Caco-2 (cell line): Measurements from ENCODE around the gene LENG8. TPM values are rescaled to one million over a fixed set of nuclear protein-coding genes. Genes with fewer than 3 reads are reported as not detected.
"Not testable (repeated sequence)": the region's sequence is repeated elsewhere in the genome, so short reads cannot be mapped to it uniquely, and the experiment has no call there.

Source experiments
- BruUV-seq: library from RNA; stranded (reverse); fragments of 400-500 nt; replicated peaks from 2 replicates; lab custom pipeline; 2021; lab: Mats Ljungman, UMichigan
- CTCF ChIA-PET: fragments of 300-600 bp; sonication (Branson Sonifier 250); formaldehyde crosslinking; loops from one replicate; lab custom pipeline; 2022; ENCODE audit warnings: antibody characterized with exemption; lab: Charles Lee
- POLR2A ChIA-PET: fragments of 300-600 bp; sonication (Branson Sonifier 250); formaldehyde crosslinking; loops from one replicate; lab custom pipeline; 2022; ENCODE audit warnings: antibody characterized with exemption; lab: Charles Lee
- DNase-seq, 2 experiments: peaks; one replicate each; pipeline versions ENCODE4 v3.0.0 to v3.0.0-alpha.2; 2020 to 2022
- H3K27me3 ChIP-seq: replicated peaks from 2 replicates; pipeline ENCODE4 v1.6.0; 2011; ENCODE audit warnings: low read length; ENCODE audit not compliant: control insufficient read depth, insufficient read depth
- H3K36me3 ChIP-seq: 2 replicates; pipeline ENCODE4 v1.5.1; 2011; ENCODE audit warnings: low read length; ENCODE audit not compliant: control insufficient read depth, insufficient read depth
- H3K4me1 ChIP-seq: fragments of 250-450 bp; sonication (Bioruptor Pico); 2 replicates; pipeline ENCODE4 v1.5.1; 2020; ENCODE audit warnings: mild to moderate bottlenecking
- H3K4me3 ChIP-seq: 2 replicates; pipeline ENCODE4 v1.5.1; 2011; ENCODE audit warnings: low read depth, mild to moderate bottlenecking, control low read depth, low read length
- H3K9me3 ChIP-seq: fragments of 250-450 bp; sonication (Bioruptor Pico); 2 replicates; pipeline ENCODE4 v1.5.1; 2020; ENCODE audit warnings: mild to moderate bottlenecking, moderate library complexity
- H3K27ac Mint-ChIP-seq: one replicate; pipeline ENCODE4 v1.8.0; 2022; ENCODE audit warnings: mixed read lengths; ENCODE audit not compliant: unreplicated experiment
- H3K27me3 Mint-ChIP-seq: one replicate; pipeline ENCODE4 v1.8.0; 2022; ENCODE audit warnings: mixed read lengths; ENCODE audit not compliant: insufficient read depth, unreplicated experiment
- H3K36me3 Mint-ChIP-seq: one replicate; pipeline ENCODE4 v1.8.0; 2022; ENCODE audit warnings: mild to moderate bottlenecking, mixed read lengths; ENCODE audit not compliant: insufficient read depth, unreplicated experiment
- H3K4me1 Mint-ChIP-seq: one replicate; pipeline ENCODE4 v1.8.0; 2022; ENCODE audit warnings: low read depth, mixed read lengths; ENCODE audit not compliant: unreplicated experiment
- H3K4me3 Mint-ChIP-seq: one replicate; pipeline ENCODE4 v1.8.0; 2022; ENCODE audit warnings: mild to moderate bottlenecking, moderate library complexity, mixed read lengths; ENCODE audit not compliant: unreplicated experiment
- H3K9me3 Mint-ChIP-seq: one replicate; pipeline ENCODE4 v1.8.0; 2022; ENCODE audit warnings: mixed read lengths; ENCODE audit not compliant: unreplicated experiment
- CTCF ChIP-seq, 2 experiments: fragments of 200-600 bp in 1 of 2; IDR thresholded peaks; 1 replicate in 1 of 2; 2 replicates in 1 of 2; pipeline versions ENCODE4 v1.5.1 to v1.8.0; 2011 to 2022; ENCODE audit warnings: antibody characterized with exemption in 1 of 2, control low read depth in 1 of 2, inconsistent platforms in 1 of 2, low read depth in 1 of 2, low read length in 1 of 2, mild to moderate bottlenecking in 1 of 2, moderate library complexity in 1 of 2; ENCODE audit not compliant: insufficient read depth in 1 of 2, severe bottlenecking in 1 of 2, unreplicated experiment in 1 of 2
- intact Hi-C: fragments of 100-400 bp; cut with micrococcal nuclease; formaldehyde crosslinking; loops from one replicate; pipeline ENCODE4 v1.10.0; 2022; ENCODE audit not compliant: unreplicated experiment
- total RNA-seq: library from RNA; stranded (reverse); gene quantifications from 2 replicates; pipeline ENCODE4 v1.2.3, GENCODE V29; 2022

LENG8 gene
- total RNA-seq, 1 experiment from 2014 or later, result 143 TPM

- H3K36me3 Mint-ChIP-seq, H3K9me3 ChIP-seq, POLR2A ChIA-PET, H3K4me1 Mint-ChIP-seq, H3K4me1 ChIP-seq, BruUV-seq, H3K27me3 Mint-ChIP-seq, H3K27ac Mint-ChIP-seq, H3K4me3 Mint-ChIP-seq, H3K4me3 ChIP-seq, DNase-seq, H3K27me3 ChIP-seq, CTCF ChIA-PET, H3K9me3 Mint-ChIP-seq, intact Hi-C loops, H3K36me3 ChIP-seq: not testable (repeated sequence)
These were observed 49.4 kb downstream of the LENG8 start for GRCh38 chr19:54498451-54498772.

GRCh38 chr19:54502518-54503048, 53.6 kb downstream of the LENG8 start, which contains the start of gene LAIR2:
Gene LAIR2 (plus strand): TSS chr19:54502831. CDS start chr19:54502919, 88 bp downstream.
- Histone ChIP-seq H3K4me3 (no peak within 1 kb of the TSS), H3K9me3 (no peaks in the 10 kb centered on the region), H3K36me3 (no peaks in the 10 kb centered on the region), H3K4me1 (no peaks in the 10 kb centered on the region), H3K27me3 (no peaks in the 10 kb centered on the region)
- peaks cover 10% of the 10 kb centered on the region for H3K27me3 Mint-ChIP-seq
- H3K27ac Mint-ChIP-seq, result no peak within 1 kb of the TSS
- H3K4me1 Mint-ChIP-seq, result no peaks in the 10 kb centered on the region
- TF ChIP-seq CTCF (IDR thresholded peaks at IDR 0.05; ENCODE audit: insufficient read depth in 1 of 2, low read depth in 1 of 2, low read length in 1 of 2, severe bottlenecking in 1 of 2, unreplicated experiment in 1 of 2), result no peak
- ChIA-PET CTCF (no interaction called here), POLR2A (no interaction called here)
- intact Hi-C loops, result no loop called here
- H3K4me3 Mint-ChIP-seq, result no peak within 1 kb of the TSS
- no peaks in the 10 kb centered on the region for H3K36me3 Mint-ChIP-seq
- no peak for DNase-seq
- no peaks in the 10 kb centered on the region for H3K9me3 Mint-ChIP-seq
- no TSS peak for BruUV-seq

- DNase-seq, POLR2A ChIA-PET: not testable (repeated sequence)
These were observed 56.5 kb downstream of the LENG8 start for GRCh38 chr19:54505542-54505941.

GRCh38 chr19:54506079-54506478, 57.1 kb downstream of the LENG8 start:
- Histone ChIP-seq H3K9me3 (no peaks in the 10 kb centered on the region), H3K4me3 (no peak overlapping the region), H3K36me3 (no peaks in the 10 kb centered on the region), H3K4me1 (no peaks in the 10 kb centered on the region), H3K27me3 (no peaks in the 10 kb centered on the region)
- BruUV-seq, result no TSS peak
- no peak overlapping the region for H3K4me3 Mint-ChIP-seq
- no peak for DNase-seq
- ChIA-PET POLR2A (interaction anchor here (0.6 kb wide), 1 partner anchor 240 kb away, joined by 3 read pairs; no protein-coding TSS in a partner anchor), CTCF (no interaction called here)
- no peaks in the 10 kb centered on the region for H3K4me1 Mint-ChIP-seq
- H3K27me3 Mint-ChIP-seq, result peaks cover 10% of the 10 kb centered on the region
- no peak for TF ChIP-seq CTCF (IDR thresholded peaks at IDR 0.05; ENCODE audit: insufficient read depth in 1 of 2, low read depth in 1 of 2, low read length in 1 of 2, severe bottlenecking in 1 of 2, unreplicated experiment in 1 of 2)
- H3K9me3 Mint-ChIP-seq, result no peaks in the 10 kb centered on the region
- intact Hi-C loops, result no loop called here
- H3K36me3 Mint-ChIP-seq, result no peaks in the 10 kb centered on the region
- no peak overlapping the region for H3K27ac Mint-ChIP-seq

More at GRCh38 chr19:54505542-54505941, 56.5 kb downstream of the LENG8 start:
- intact Hi-C loops, H3K4me3 ChIP-seq, H3K36me3 ChIP-seq, H3K27me3 ChIP-seq, H3K9me3 Mint-ChIP-seq, H3K36me3 Mint-ChIP-seq, H3K4me1 ChIP-seq, H3K9me3 ChIP-seq, BruUV-seq, CTCF ChIA-PET, H3K4me1 Mint-ChIP-seq, H3K27me3 Mint-ChIP-seq, H3K4me3 Mint-ChIP-seq, H3K27ac Mint-ChIP-seq: not testable (repeated sequence)

GRCh38 chr19:54507038-54507717, 58.2 kb downstream of the LENG8 start:
- POLR2A ChIA-PET, result not testable (repeated sequence)

More at GRCh38 chr19:54507038-54507717, 58.2 kb downstream of the LENG8 start:
- H3K27me3 Mint-ChIP-seq, result peaks cover 13% of the 10 kb centered on the region
- H3K27me3 ChIP-seq, H3K4me3 Mint-ChIP-seq, H3K9me3 ChIP-seq, intact Hi-C loops, H3K27ac Mint-ChIP-seq, H3K4me1 ChIP-seq, H3K4me3 ChIP-seq, H3K9me3 Mint-ChIP-seq, H3K4me1 Mint-ChIP-seq, CTCF ChIA-PET, H3K36me3 Mint-ChIP-seq, DNase-seq, BruUV-seq, H3K36me3 ChIP-seq: not testable (repeated sequence)
